ENCODE data around the gene ERBB4. TPM values are rescaled to one million over a fixed set of nuclear protein-coding genes. Genes with fewer than 3 reads are reported as not detected.

The ERBB4 gene
- total and polyA plus RNA-seq, 2 of the 8 experiments (the other 6 are each of a cell fraction or from before 2014, with no cell fraction given), result 0.34 to 1.3 TPM

DNA sequence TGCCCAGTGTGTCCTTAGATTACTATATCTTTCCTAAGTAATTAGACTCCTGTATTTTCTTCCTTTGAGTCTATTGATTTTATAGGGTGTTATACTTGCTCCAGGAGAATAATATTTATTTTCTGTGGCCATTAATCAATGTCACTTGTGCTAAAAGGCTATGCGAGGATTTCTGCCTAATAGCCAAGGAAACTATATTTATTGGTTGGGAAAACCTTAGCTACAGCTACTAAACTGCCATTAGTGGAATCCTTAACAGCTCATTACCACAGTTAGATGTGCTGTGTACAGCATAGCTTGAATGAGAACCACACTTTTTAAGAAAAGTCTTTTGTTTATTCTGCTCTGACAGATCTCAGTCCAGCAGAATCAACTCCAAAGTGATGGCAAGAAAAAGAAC is 537.3 kb downstream of the ERBB4 start:
- no peaks in the 10 kb centered on the region for H3K23me2 ChIP-seq (ENCODE audit: low read depth, low read length)
- H3K36me3 ChIP-seq (ENCODE audit: control insufficient read depth in 2 of 4, insufficient read depth in 4 of 4, low read length in 3 of 4), result no peaks in the 10 kb centered on the region
- H2BK20ac ChIP-seq (ENCODE audit: low read length), result no peak overlapping the region
- no peak overlapping the region for H3K4ac ChIP-seq (replicated peaks; ENCODE audit: insufficient read length, low read depth, low read length)
- H4K20me1 ChIP-seq (replicated peaks in 1 of 2; ENCODE audit: control insufficient read depth in 1 of 2, insufficient read depth in 2 of 2, low read length in 2 of 2), result no peaks in the 10 kb centered on the region
- no peak overlapping the region for H3K56ac ChIP-seq (replicated peaks; ENCODE audit: insufficient read length, low read depth, low read length)
- POLR2A ChIA-PET (ENCODE audit: partially characterized antibody), result no interaction called here
- no peaks in the 10 kb centered on the region for H3K27me3 ChIP-seq (replicated peaks in 1 of 4; ENCODE audit: control insufficient read depth in 3 of 4, extremely low read depth in 1 of 4, insufficient read depth in 3 of 4, low read length in 3 of 4)
- H2AK5ac ChIP-seq (ENCODE audit: low read depth, low read length), result no peak overlapping the region
- no peaks in the 10 kb centered on the region for H3K9me3 ChIP-seq (ENCODE audit: insufficient read depth in 2 of 2, low read depth in 1 of 2, low read length in 1 of 2)
- WGBS, 2 experiments (ENCODE audit: extremely low coverage in 1 of 2, insufficient coverage in 1 of 2, insufficient read length in 1 of 2, insufficient replicate concordance in 2 of 2, low coverage in 1 of 2, low lambda C conversion rate in 2 of 2, missing lambda C conversion rate in 1 of 2), result 93% methylated on average over 1 of the region's 1 CpG; no CpG with 5 or more reads in 1 of the 2 experiments
- H4K8ac ChIP-seq (ENCODE audit: extremely low read depth, insufficient read depth, low read length), result no peak overlapping the region
- DNase-seq (ENCODE audit: low read depth in 1 of 2, low spot score in 2 of 2) (no peak), FAIRE-seq (no peak)
- CTCF ChIA-PET (ENCODE audit: partially characterized antibody), result interaction anchor here (1.3 to 1.9 kb wide), 3 partner anchors 9 to 14 kb away, joined by 3 to 5 read pairs (median 3); no protein-coding TSS in a partner anchor
- H2BK5ac ChIP-seq (ENCODE audit: low read depth, low read length), result no peak overlapping the region
- H2BK15ac ChIP-seq (ENCODE audit: low read length), result no peak overlapping the region
- no peak overlapping the region for H3K4me2 ChIP-seq (ENCODE audit: insufficient read depth in 1 of 2, low read depth in 2 of 2, low read length in 2 of 2)
- no peak overlapping the region for H3K4me3 ChIP-seq (ENCODE audit: extremely low read depth in 1 of 4, insufficient read depth in 2 of 4, low read depth in 3 of 4, low read length in 4 of 4)
- H3K4me1 ChIP-seq (replicated peaks in 1 of 4; ENCODE audit: control insufficient read depth in 3 of 4, insufficient read depth in 4 of 4, low read length in 3 of 4), result no peaks in the 10 kb centered on the region
- no peak overlapping the region for H3K14ac ChIP-seq (ENCODE audit: insufficient read length)
- H3K27ac ChIP-seq (ENCODE audit: low read depth, low read length), result no peak overlapping the region
- no peak overlapping the region for H2AFZ ChIP-seq (ENCODE audit: low read length)
- H2BK120ac ChIP-seq (replicated peaks; ENCODE audit: low read depth, low read length), result no peak overlapping the region
- no peak overlapping the region for H2BK12ac ChIP-seq (ENCODE audit: low read depth, low read length)
- no peaks in the 10 kb centered on the region for H3K79me1 ChIP-seq (ENCODE audit: low read depth, low read length)
- no peak overlapping the region for H3K9ac ChIP-seq (replicated peaks in 1 of 4; ENCODE audit: extremely low read depth in 1 of 4, low read depth in 3 of 4, low read length in 3 of 4)
- H4K5ac ChIP-seq (ENCODE audit: insufficient read length, low read depth, low read length), result no peak overlapping the region
- TF ChIP-seq GTF2F1 (IDR thresholded peaks at IDR 0.05; ENCODE audit: borderline replicate concordance, low read depth, low read length) (no peak), MAFK (IDR thresholded peaks at IDR 0.05; ENCODE audit: low read depth, low read length) (no peak)
- H3K18ac ChIP-seq (ENCODE audit: extremely low read depth, low read length), result no peak overlapping the region
- H3K79me2 ChIP-seq (ENCODE audit: control insufficient read depth in 1 of 2, insufficient read depth in 2 of 2, low read length in 2 of 2), result no peaks in the 10 kb centered on the region
- no peak overlapping the region for H4K91ac ChIP-seq (replicated peaks; ENCODE audit: insufficient read length, low read length)
- H3K23ac ChIP-seq (ENCODE audit: insufficient read length), result no peak overlapping the region
